ENCODE measurements around the gene GALK1. TPM values are rescaled to one million over a fixed set of nuclear protein-coding genes. Genes with fewer than 3 reads are reported as not detected.
"Not testable (repeated sequence)": the region's sequence is repeated elsewhere in the genome, so short reads cannot be mapped to it uniquely, and the experiment has no call there.

GALK1 gene
- polyA plus RNA-seq, 1 donor = 25.0 TPM

GRCh38 chr17:75785016-75785890, 20.3 kb upstream of the GALK1 start:
- peak; percentile 92 for DNase-seq

- peak; percentile 99 for DNase-seq
These were observed 19.6 kb upstream of the GALK1 start, which contains the start of gene UNK for GRCh38 chr17:75784473-75785015. Gene UNK, plus strand, starts transcription at chr17:75784806. Its CDS starts 75 bp downstream, at chr17:75784881.

GRCh38 chr17:75783803-75784472, 18.9 kb upstream of the GALK1 start:
- no peak for DNase-seq

- peak; percentile 83 for DNase-seq
These were observed 18.2 kb upstream of the GALK1 start for GRCh38 chr17:75783069-75783783.

- no peak for DNase-seq
These were observed 15.2 kb upstream of the GALK1 start for GRCh38 chr17:75779987-75780889.

- DNase-seq = peak; percentile 100
These were observed 14.4 kb upstream of the GALK1 start for GRCh38 chr17:75779250-75779986.

GRCh38 chr17:75778861-75779249, 13.9 kb upstream of the GALK1 start:
- no peak for DNase-seq

GRCh38 chr17:75778066-75778860, 13.3 kb upstream of the GALK1 start:
- DNase-seq = not testable (repeated sequence)

GRCh38 chr17:75777296-75777922, 12.4 kb upstream of the GALK1 start:
- no peak for DNase-seq

GRCh38 chr17:75776386-75777295, 11.6 kb upstream of the GALK1 start:
- no peak for DNase-seq

- DNase-seq = no peak
These were observed 10.1 kb upstream of the GALK1 start for GRCh38 chr17:75774991-75775668.

- DNase-seq = no peak
These were observed 9.5 kb upstream of the GALK1 start for GRCh38 chr17:75774471-75774990.

- DNase-seq = no peak
These were observed 8.9 kb upstream of the GALK1 start for GRCh38 chr17:75773808-75774470.

GRCh38 chr17:75773121-75773807, 8.3 kb upstream of the GALK1 start:
- DNase-seq = no peak

- DNase-seq = no peak
These were observed 6.6 kb upstream of the GALK1 start for GRCh38 chr17:75771334-75772281.

Data from left kidney (tissue), 2 donors.